NCI-H128 (cell line): ENCODE measurements around the gene MYO1H.
"Not testable (repeated sequence)": the region's sequence is repeated elsewhere in the genome, so short reads cannot be mapped to it uniquely, and the experiment has no call there.

Experiments used
- DNase-seq: peaks from one replicate; lab custom pipeline; 2025; ENCODE audit not compliant: unreplicated experiment; lab: John Stamatoyannopoulos, UW

MYO1H gene

GRCh38 chr12:109347589-109347988 is at the start of gene MYO1H:
Gene MYO1H (plus strand): TSS chr12:109347900. CDS start chr12:109347961, 61 bp downstream.
- no peak for DNase-seq

GRCh38 chr12:109299849-109300248 is 47.9 kb upstream of the MYO1H start:
- DNase-seq, result no peak

- DNase-seq, result no peak
Observed at GRCh38 chr12:109301643-109302168, 46.0 kb upstream of the MYO1H start.

GRCh38 chr12:109302358-109302757 is 45.3 kb upstream of the MYO1H start:
- no peak for DNase-seq

GRCh38 chr12:109302770-109303169 is 44.9 kb upstream of the MYO1H start:
- DNase-seq, result no peak

- DNase-seq, result no peak
Observed at GRCh38 chr12:109304485-109304884, 43.2 kb upstream of the MYO1H start.

- DNase-seq, result no peak
Observed at GRCh38 chr12:109305547-109305946, 42.2 kb upstream of the MYO1H start.

GRCh38 chr12:109307051-109307450 is 40.6 kb upstream of the MYO1H start:
- DNase-seq, result no peak

- no peak for DNase-seq
Observed at GRCh38 chr12:109308534-109309380, 38.9 kb upstream of the MYO1H start, which contains the start of gene FOXN4. Gene FOXN4 (minus strand): TSS chr12:109309284. CDS start chr12:109308321, 963 bp downstream.

GRCh38 chr12:109309381-109310246 is 38.1 kb upstream of the MYO1H start:
- no peak for DNase-seq

- peak; percentile 57 for DNase-seq
Observed at GRCh38 chr12:109310247-109311125, 37.2 kb upstream of the MYO1H start.

- not testable (repeated sequence) for DNase-seq
Observed at GRCh38 chr12:109321294-109321693, 26.4 kb upstream of the MYO1H start.

GRCh38 chr12:109329003-109329402 is 18.7 kb upstream of the MYO1H start:
- no peak for DNase-seq

- DNase-seq, result no peak
Observed at GRCh38 chr12:109329686-109330085, 18.0 kb upstream of the MYO1H start.

- no peak for DNase-seq
Observed at GRCh38 chr12:109330282-109331230, 17.1 kb upstream of the MYO1H start.

- no peak for DNase-seq
Observed at GRCh38 chr12:109331301-109331952, 16.3 kb upstream of the MYO1H start.

GRCh38 chr12:109334887-109335286 is 12.8 kb upstream of the MYO1H start:
- no peak for DNase-seq

GRCh38 chr12:109336593-109336992 is 11.1 kb upstream of the MYO1H start:
- DNase-seq, result no peak

GRCh38 chr12:109343677-109344076 is 4.0 kb upstream of the MYO1H start:
- DNase-seq, result no peak
